ENCODE measurements around the gene CAMK2A.

DNA sequence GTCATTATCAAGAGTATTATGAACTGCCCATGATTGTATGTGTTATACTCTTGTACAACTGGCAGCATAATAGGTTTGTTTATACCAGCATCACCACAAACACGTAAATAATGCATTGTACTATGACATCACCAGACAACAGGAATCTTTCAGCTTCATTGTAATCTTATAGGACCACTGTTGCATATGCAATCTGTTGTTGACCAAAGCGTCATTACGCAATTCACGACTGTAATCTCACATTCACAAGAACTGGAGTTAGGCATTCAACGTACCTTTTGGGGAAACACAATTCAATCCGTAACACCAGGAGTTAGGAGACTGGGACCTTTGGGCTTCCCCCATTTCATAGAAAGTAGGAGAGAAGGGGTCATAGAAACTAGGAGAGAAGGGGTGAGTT, 33.5 kb upstream of the CAMK2A start:
- no peak for TF ChIP-seq POLR2A (IDR thresholded peaks at IDR 0.05)
- TF ChIP-seq, protein P1, sequence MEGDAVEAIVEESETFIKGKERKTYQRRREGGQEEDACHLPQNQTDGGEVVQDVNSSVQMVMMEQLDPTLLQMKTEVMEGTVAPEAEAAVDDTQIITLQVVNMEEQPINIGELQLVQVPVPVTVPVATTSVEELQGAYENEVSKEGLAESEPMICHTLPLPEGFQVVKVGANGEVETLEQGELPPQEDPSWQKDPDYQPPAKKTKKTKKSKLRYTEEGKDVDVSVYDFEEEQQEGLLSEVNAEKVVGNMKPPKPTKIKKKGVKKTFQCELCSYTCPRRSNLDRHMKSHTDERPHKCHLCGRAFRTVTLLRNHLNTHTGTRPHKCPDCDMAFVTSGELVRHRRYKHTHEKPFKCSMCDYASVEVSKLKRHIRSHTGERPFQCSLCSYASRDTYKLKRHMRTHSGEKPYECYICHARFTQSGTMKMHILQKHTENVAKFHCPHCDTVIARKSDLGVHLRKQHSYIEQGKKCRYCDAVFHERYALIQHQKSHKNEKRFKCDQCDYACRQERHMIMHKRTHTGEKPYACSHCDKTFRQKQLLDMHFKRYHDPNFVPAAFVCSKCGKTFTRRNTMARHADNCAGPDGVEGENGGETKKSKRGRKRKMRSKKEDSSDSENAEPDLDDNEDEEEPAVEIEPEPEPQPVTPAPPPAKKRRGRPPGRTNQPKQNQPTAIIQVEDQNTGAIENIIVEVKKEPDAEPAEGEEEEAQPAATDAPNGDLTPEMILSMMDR (IDR thresholded peaks at IDR 0.05) = no peak
